GM21381 (cell line): ENCODE measurements around the gene OR5AU1.
A peak's percentile ranks its signal among the peaks of the same experiment; 100 is the strongest.

Source experiments
- ATAC-seq: cut with Tn5 transposase; IDR thresholded peaks from one replicate; pipeline ENCODE4 v1.9.1; 2021; ENCODE audit warnings: mild to moderate bottlenecking, moderate library complexity; ENCODE audit not compliant: unreplicated experiment

OR5AU1 gene

DNA sequence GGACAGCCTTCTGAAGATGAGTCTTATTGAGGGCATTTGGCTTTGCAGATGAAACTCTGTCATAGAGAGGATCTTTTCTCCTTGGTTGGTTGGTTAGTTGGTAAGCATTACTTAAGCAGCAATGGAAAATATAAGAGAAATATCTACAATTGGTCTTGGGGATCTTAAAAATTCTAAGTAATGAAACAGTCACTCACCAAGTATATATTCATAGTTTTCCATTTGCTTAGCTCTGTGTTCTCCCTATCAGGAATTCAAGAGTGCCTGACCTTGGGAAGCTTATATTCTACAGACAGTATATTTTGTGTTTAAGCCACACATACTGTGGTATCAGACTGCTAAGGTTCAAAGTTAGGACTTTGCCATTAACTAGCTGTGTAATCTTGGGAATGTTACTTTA is at the start of gene OR5AU1:
TSS of gene OR5AU1 (minus strand) at position 101 of the 400 bp plus-strand sequence. CDS start 191 bp downstream, outside the sequence.
- no peak for ATAC-seq

DNA sequence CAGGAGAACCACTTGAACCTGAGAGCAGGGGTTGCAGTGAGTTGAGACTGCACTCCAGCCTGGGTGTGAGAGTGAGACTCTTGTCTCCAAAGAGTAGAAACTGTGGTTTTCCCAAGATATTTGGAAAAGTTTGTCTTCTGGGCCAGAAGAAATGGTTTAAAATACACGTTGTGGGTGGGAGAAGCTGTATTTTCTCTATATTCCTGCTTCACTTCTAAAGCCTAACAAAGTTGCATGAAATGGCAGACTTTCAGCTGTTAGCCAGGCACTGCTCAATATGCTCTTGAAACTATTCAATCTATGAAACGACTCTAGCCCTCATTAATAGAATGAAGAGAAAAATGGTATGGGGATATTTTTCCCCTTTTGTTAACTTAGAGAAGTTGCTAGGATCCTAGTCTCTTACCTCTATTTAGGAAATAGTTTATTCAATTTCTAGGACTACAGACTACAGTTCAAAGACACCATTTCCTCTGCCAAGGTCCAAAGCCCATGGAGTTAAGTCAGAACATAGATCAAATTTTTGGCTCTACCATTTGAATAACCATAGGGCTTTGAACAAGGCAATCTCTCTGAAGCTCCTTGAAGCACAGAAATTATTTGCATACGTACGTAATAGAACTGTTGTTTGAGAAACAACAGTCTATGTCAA is 49.3 kb upstream of the OR5AU1 start:
- no peak for ATAC-seq

DNA sequence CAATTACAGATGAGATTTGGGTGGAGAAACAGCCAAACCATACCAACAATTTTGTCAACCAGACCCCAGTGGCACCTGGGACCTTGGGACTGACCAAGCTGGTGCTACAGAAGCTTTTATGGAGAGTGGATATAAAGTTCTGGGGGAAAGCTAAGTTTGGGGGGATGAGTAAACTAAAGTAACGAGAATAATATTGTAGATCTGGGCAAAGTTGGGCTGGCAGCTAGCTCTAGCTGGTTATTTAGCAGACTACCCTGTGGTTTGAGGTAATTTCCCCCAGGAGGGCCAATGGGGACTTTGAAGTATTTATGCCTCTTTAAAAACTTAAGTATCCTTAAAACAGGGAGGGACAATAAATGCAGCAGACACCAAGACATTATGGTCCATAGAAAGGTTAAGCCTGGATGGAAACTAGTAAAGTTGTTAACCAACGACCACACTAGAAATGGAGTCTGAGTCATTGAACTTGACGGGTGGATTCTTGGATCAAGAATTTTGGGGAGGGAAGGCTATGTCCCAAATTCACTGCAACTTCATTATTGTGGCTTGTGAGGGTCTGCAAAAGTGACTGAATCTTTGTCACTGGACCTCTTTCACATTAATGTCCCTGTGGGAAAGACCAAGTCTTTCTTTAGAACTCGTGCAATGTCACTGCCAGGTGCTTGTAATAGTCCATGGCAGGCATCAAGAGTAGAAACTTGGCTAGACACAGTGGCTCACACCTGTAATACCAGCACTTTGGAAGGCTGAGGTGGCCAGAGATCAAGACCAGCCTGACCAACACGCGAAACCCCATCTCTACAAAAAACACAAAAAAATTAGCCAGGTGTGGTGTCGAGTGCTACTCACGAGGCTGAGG is 48.5 kb upstream of the OR5AU1 start:
- ATAC-seq, result no peak

DNA sequence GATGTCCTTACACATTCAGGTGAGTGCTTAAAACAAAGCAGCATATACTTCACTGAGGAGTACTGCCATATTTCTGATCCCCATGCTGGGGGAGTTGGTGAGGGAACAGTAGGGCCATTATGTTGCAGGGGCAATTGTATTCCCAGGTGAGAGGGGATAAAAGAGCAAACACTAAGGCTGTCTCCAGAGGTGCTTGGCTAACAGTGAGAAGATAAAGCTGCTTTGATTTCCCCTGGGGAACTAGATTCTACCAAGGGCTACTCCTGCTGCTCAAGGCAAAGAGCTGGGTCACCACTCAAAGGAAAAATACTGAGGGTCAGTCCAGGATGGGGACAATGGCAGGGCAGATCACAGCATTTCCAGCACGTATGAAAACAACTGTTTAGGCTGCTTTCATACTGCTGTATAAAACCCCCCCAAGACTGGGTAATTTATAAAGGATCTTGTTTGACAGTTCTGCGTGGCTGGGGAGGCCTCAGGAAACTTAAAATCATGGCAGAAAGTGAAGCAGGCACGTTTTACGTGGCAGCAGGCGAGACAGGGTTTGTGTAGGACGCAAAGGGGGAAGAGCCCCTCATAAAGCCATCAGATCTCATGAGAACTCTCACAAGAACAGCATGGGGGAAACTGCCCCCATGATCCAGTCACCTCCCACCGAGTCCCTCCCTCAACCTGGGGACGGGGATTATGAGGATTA is 47.8 kb upstream of the OR5AU1 start:
- ATAC-seq, result no peak

DNA sequence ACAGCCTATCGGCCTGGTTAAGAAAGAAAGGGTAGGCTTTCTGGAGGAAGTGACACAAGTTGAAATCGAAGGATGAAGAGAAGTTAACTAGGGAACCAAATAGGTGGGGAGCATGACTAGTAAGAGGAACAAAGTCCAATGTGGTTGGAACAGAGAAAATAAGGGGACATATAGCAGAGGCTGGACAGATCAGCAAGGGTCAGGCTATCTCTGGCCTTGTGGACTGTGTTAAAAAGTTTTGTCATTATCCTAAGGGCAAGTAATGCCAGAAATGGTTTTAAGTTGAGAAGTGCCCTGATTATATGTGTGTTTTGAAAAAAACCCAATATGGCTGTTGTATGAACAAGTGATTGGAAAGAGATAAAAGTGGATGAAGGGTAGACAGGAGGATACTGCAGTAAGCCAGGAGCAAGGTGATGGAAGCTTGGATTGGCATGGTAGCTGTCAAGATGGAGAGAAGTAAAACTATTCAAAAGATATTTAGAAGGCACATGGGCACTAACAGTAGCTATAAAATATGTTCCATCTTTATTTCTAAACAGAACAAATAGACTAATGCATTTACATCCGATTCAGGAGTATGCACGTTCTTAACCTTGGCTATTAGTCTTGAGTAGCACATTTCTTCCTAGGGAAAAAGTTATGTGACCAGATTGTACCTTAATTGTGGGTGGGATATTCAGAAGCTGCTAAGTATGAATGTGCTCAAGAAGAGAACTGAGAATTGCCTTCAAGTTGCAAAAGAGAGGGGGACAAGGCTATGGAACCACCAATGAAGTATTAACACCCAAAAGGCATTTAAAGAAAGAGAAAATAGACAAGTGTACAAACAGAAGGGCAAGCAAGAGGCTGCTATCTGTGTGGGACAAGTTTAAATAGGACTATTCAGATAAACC is 46.8 kb upstream of the OR5AU1 start:
- ATAC-seq, result no peak

DNA sequence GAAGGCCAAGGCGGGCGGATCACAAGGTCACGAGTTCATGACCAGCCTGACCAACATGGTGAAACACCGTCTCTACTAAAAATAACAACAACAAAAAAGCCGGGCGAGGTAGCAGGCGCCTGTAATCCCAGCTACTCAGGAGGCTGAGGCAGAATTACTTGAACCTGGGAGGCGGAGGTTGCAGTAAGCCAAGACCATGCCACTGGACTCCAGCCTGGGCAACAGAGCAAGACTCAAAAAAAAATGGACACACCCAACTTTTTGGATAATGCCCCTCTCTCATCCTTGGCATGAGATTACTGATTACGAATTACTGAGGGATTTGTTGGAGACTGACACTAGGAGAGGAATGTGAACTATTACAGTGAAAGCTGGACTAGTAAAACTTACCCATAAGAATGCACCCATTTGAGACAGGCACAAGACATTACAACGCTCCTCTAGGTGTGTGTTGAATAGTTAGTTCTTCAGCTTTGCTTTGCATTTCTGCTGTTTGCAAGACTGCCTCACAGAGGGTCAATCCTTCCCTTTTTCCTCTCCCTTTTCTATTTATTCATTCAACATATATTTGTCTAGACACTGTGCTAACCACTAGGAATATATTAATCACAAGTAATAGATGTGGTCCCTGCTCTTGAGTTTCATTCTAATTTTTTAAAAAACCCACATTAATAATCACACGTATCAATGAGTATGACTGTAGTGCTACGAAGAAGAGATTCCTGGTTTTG is 46.0 kb upstream of the OR5AU1 start:
- no peak for ATAC-seq

DNA sequence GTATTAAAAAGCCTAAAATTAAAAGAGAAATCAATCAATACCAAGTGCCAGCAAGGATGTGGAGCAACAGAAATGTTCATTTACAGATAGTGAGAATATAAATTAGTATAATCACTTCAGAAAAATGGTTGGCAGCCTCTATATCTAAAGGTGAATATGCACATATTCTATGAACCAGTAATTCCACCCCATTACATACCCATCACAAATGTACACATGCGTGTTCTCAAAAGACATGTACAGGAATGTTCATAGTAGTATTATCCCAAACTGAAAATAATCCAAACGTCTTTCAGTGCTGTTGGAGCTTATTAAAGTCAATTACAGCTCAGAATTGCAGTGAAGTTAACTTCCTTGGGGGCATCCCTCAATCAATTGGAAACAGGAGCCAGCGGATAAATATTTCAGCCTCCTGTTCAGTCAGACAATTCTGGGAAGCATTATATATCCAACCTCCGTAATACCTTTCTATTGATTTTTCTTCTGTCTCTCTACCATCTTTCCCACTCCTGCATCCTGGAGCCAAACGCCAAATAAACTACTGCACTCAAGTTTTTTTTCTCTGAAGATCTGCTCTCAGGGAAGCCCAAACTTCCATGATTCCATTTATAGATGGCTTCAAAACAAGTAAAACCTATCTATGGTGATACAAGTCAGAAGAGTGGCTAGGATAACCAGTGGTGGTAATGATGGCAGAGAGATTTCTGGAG is 45.0 kb upstream of the OR5AU1 start:
- ATAC-seq, result no peak

DNA sequence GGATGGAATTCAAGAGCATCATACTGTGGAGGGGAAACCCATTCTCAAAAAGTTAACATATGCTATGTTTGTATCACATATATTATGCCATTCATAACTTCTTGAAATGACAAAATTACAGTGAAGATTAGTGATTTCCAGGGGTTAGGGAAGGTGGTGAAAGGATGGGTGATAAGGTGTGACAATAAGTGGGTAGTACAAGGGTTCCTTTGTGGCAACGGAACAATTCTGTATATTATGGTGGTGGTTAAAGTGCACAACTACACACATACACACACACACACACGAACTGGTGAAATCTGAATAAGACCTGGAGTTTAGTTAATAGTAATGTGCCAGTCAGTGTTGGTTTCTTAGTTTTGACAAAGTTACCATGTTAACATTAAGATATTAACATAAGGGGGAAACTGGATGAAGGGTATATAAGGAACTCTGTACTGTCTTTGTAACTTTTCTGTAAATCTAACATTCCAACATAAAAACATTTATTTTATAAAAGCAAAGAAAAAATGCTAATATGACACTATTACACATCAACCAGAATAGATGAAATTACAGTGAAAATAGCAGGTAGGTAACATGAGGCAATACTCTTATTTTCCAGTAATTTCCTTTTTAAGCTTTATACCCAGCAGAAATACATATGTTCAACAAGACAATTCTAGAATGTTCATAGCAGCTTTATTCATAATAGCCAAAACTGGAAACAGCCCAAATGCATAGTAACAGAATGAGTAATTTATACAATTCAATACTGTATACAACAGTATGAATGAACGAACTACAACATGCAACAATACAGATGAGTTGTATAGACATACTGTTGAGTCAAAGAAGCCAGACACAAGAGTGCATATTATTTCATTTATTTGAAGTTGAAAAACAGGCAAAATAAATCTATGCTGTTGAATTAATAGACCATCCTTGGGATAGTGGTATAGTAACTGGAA is 44.0 kb upstream of the OR5AU1 start:
- ATAC-seq, result no peak

DNA sequence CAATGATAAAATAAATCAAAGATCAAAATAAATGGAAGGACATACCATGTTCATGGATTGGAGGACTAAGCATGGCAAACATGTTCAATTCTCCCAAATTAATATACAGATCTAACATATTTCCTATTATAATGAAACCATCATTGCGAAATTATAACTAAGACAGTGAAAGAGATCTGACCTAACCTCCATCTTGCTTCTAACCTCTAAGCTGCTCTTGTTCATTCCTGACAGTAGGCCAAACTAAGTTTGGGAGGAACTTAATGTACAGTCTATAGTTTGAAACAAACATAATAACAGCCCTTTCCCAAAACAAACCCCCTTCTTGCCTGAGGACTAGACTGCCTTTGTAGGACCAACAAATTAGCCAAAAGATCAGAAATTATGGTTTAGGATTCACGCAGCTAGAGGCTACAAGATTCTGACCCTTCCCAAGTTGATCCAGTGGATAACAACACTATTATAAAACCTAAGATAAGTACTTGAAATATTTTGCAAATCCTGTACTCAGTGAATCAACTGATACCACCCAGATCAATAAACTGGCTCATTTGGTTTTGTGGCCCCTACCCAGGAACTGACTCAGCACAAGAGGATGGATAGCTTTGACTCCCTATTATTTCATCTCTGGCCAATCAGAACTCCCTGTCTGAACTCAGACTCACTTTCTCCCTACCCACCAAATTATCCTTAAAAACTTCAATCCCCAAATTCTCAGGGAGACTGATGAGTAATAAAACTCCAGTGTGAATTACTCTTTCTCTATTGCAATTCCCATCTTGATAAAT is 41.7 kb upstream of the OR5AU1 start:
- ATAC-seq, result no peak

DNA sequence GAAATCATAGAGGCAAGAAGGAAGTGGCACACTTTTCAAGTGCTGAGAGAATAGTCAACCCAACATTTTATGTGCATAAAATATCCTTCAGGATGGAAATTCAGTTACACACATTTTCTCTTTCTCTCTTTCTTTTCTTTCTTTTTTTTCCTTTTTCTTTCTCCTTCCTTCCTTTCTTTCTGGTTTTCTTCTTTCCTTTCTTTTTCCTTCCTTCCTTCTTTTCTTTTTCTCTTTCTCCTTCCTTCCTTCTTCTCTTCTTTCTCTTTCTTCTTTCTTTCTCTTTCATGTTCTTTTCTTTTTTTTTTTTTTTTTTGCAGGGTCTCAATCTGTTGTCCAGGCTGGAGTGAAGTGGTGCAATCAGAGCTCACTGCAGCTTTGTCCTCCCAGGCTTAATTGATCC is 38.7 kb upstream of the OR5AU1 start:
- ATAC-seq, result no peak

DNA sequence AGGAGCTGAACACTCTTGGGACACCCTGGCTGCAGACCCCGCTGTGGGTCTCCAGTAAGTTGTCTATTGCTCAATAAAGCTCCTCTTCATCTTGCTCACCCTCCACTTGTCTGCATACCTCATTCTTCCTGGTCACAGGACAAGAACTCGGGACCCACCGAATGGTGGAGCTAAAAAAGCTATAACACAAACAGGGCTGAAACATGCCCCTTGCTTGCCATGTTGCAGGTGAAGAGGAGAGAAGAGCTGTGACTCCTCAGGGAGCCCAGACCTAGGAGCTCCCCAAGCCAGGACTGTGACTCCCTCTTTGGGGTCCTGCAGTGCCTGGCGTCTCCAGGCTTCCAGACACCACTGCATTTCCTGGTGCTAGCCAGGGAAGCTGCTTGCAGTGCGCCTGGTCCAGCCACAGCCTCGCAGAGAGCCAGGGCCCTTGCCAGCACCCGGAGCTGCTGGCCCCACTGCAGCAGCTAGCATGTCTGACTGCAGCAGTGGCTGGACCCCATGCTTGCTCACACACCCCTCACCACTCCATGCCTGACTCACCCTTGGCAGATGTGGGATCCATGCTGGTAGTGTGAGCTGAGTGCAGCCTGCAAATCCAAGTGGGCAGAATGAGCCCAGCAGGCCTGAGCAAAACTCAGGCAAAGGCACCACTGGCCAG is 37.1 kb upstream of the OR5AU1 start:
- ATAC-seq, result no peak

DNA sequence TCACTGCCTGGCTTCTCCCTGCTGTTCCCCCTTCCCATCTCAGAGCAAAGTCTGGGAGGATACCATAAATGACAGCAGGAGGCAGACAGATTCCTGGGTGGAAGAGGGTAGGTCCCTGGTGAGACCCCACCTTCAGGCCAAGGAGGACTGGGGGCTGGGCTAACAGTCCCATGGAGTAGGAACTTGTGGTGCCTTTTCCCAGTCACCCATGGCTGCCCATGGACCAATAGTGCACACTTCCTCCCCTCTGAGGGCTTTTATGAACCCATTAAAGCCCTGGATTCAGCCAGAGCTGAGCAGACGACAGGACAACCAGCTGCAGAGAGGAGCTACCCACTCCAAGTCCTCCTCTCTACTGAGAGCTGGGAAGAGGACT is 36.6 kb upstream of the OR5AU1 start:
- ATAC-seq, result no peak

DNA sequence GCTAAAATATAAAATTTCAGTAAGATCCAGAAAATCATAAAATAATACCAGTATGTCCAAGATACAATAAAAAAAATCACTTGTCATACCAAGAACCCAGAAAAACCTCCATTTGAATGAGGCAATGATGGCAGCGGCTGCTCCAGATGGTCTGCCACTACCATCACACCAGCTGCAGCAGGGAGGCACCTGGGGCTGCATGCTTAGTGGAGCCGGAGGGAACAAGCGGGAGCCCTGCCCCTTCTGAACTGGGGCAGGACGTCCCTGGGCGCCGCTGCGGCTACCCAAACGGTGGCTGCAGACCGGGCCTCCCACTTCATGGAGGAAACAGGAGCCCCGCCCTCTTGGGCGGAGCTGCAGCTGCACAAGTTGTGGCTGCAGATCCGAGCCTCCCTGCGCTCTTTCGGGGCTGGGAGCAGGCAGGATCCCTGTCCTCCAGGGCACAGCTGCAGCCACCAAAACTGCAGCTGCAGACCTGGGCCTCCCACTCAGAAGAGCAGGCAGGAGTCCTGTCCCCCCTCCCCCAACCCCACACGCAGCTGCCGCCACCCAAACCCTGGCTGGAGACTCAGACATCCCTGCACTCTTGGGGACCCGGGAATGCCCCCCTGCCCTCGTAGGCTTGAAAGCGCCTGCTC is 36.1 kb upstream of the OR5AU1 start:
- peak; percentile 85 for ATAC-seq

DNA sequence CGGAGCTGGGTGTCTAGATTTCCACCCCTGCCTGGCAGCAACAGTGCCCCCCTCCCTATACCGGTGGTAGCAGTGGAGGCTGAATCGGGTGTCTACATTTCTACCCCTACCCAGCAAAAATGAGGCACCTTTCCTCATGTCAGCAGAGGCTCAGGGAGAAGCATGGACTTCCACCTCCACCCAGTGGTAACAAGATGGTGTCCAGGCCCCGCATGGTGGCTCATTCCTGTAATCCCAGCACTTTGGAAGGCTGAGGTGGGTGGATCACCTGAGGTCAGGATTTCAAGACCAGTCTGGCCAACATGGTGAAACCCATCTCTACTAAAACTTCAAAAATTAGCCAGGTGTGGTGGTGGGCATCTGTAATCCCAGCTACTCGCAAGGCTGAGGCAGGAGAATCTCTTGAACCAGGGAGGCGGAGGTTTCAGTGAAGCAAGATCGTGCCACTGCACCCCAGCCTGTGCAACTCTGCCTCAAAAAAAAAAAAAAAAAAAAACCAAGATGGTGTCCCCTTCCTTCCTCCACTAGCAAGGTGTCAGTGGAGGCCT is 35.5 kb upstream of the OR5AU1 start:
- no peak for ATAC-seq

DNA sequence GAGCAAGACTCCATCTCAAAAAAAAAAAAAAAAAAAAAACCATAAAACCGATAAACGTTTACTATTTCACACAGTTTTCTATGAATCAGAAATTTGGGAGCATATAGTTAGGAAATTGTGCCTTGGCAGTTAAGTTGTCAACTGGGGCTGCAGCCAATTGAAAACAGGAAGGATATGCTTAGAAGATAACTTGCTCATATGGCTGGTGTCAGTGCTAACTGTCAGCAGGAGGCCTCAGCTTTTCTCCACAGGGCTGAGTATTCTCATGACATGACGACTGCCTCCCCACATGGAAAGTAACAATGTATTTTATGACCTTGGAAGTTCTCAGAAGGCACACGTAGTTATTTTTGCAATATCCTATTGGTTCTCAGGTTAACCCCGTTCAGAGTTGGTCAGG is 29.6 kb upstream of the OR5AU1 start:
- ATAC-seq, result no peak

DNA sequence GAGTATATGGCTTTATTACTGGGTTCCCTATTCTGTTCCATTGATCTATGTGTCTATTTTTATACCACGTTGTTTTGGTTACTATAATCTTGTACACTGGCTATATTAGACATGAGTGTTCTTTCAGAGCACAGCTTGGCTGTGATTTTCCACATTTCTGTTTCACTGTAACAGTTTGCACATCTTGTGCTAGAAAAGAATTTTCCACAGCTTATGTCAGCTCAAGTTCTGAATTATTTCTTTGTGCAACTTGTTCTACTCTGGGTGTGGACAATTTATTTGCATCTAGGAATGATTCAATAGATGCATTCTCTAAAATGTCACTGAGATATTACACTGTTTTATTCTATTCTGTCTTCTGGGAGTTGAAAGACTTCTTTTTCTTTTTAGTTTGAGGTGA is 28.4 kb upstream of the OR5AU1 start:
- no peak for ATAC-seq
